Stimulated activated CD8-positive, alpha-beta memory T cell treated with anti-CD3 and anti-CD28 coated beads, Interleukin-7, amount 100 ng/mL, for 48 hours (primary cell): Measurements from ENCODE around the gene PPL.
"Not testable (repeated sequence)": the region's sequence is repeated elsewhere in the genome, so short reads cannot be mapped to it uniquely, and the experiment has no call there.

ENCODE experiments used
- DNase-seq, 2 donors: peaks; one replicate each; pipeline ENCODE4 v3.0.0-alpha.2; 2020; ENCODE audit warnings: low read depth in 1 of 2; ENCODE audit errors: extremely low read depth in 1 of 2

Gene PPL

DNA sequence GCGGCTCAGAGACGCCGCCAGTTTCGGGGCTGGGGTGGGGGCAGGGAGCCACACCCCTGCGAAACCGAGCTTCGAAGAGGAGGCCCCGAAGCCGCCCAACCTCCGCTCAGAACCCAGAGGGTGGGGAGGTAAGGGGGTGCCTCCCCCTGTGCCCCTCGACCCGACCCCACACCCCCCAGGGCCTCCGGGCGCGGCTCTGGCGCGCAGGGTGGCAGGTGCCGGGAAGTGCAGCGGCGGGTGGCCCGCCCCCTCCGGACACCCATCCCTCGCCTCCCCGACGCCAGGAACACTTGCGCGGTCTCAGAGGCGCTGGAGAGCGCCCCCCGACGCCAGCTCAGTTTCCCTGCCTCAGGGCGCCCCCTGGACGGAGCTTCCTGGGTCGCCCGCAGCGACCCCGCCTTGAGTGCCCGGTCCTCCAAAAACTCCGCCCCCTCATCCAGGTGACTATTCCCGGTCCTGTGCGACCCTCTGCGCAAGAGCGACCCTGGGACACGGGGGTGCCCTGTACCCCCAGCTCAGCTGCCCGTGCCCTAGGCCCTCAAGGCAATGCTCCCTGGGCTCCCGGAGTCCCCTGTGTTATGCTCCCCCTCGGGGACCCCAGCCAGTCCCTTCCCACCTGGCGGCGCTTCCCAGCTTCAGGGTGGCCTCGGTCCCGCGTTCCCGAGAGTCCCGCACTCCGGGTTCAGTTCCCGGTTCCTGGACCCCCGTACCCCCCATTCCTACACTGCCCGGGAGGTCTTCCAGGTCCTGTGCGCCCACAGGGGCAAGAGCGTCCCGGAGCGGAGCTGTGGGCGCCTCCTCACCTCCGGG, 562 bp downstream of the PPL start:
- DNase-seq: no peak

DNA sequence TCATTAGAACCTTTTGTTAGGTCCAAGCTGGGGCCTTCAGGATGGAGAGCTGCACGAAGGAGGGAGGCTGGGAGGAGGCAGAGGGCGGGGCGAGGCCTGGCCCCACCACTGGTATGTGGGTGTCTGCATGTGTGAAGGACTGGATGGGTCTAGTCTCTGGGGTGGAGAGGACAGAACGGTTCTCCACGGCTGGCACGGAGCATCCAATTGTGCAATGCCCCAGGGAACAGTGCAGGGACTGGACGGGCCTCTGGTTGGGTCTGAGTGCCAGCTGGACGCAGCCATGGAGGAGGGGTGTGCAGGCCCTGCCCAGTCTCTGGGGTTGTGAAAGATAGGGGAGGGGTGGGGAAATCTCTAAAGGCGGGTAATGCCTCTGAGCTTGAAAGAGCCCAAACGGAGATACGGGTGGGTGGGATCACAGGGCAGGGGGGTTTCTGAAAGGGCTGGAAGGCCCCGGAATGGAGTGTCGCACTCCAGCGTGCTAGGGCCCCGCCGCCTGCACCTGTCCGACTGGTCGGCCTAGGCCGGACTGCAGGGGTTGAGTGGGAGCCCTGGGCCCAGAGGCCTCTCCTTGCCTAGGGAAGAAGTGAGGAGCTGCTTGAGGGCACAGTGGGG, 1.6 kb downstream of the PPL start:
- no peak for DNase-seq

GRCh38 chr16:4934591-4934990, 2.4 kb downstream of the PPL start:
- no peak for DNase-seq

DNA sequence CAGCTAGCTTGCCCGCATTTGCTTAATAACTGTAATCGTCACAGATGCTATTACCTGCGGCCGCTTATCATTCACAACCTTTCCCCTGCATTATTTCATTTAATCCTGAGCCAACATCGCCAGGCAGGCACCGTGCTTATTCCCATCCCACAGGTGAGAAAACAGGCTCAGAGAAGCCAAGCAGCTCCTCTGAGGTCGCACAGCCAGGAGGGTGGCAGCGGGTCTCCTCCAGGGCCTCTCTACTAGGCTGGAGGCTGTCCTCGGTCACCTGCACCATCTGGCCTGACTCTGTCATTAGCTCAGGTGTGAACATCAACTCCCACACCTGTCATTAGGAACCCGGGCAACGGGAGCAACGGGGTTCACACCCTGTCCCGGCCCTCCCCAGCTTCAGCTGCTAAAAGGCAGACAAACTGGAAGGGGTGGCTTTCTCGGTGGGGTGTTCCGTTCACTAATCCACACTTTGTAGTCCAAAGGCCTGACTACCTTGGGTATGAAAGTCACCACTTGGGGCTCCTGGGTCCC, 3.0 kb downstream of the PPL start:
- no peak for DNase-seq

DNA sequence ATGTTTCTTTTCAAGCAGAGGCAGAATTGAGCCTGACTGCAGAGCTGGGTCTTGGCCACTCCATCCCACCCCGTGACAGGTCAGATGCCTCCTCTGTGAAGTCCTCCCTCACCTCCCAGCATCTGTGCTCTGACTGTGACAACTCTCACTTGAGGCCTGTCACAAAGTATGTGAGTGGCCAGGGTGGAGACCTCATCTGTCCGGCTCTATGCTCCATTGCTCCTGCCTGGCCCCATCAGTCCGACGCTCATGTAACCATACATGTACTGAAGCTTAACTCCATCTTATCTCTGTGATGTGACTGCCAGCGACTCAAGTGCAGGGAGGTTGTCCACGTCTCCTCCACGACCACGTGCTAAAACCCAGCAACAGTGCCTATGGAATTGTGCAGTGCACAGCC, 3.5 kb downstream of the PPL start:
- no peak for DNase-seq

GRCh38 chr16:4931381-4931780, 5.6 kb downstream of the PPL start:
- no peak for DNase-seq

DNA sequence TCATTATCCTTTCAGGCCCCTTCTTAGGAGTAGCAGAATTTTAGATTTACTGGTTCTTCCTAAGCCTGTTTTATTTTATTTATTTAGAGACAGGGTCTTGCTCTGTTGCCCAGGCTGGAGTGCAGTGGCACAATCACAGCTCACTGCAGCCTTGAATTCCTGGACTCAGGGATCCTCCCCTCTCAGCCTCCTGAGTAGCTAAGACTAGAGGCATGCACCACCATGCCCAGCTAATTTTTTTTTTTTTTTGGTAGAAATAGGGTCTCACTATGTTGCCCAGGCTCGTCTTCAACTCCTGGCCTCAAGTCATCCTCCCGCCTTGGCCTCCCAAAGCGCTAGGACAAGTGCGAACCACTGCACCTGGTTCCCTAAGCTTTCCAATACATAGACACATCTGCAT, 7.3 kb downstream of the PPL start:
- DNase-seq: not testable (repeated sequence)

DNA sequence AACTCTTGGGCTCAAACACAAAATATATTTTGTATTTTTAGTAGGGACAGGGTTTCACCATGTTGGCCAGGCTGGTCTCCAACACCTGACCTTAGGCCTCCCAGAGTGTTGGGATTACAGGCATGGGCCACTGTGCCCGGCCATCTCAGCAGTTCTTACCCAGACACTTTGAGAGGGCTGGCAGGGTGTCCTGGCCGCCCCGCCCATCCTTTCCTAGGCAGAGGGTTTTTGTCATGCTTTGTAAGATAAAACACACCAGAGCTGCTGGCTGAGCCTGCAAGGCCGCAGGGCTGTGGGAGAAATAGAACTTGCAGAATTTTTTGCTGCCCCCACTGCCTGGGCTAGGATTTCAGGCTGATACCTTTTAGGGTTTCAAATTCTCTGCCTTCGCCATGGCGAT, 8.7 kb downstream of the PPL start:
- DNase-seq: no peak

- no peak for DNase-seq
Observed at GRCh38 chr16:4927661-4928060, 9.3 kb downstream of the PPL start.

DNA sequence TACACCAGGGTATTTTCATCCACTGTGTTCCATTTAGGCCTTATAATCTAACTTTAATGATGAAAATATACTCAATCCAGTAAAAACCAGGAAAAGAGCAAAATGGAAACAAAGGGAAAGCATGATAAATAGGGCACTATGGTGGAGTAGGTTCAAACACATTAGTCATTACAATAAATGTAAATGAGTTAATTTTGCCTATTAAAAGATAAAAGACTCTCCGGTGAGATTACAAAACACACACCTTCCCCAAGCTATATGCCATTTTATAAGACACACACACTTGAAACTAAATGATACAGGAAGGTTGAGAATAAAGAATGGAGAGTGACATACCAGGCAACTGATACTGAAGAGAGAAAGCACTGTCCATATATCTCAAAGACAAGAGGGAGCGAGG, 10.0 kb downstream of the PPL start:
- DNase-seq: no peak

DNA sequence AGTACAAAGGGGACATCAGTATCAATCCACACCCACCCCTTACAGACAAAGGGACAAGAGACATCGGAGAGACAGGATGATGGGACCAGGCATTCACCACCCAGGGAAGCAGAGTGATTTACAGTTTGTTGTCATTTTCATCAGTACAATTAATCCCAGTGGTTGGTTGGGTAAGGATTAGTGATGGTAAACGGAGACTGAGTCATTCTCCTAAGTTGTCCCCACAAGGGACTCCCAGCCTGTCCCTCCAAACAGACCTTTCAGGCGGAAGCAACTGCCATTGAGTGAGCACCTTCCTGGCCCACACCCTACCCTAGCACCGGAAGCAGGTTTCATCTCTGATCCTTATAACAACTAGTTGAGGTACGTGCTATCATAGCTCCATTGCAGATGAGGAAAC, 11.2 kb downstream of the PPL start:
- no peak for DNase-seq

- DNase-seq: no peak
Observed at GRCh38 chr16:4925293-4925607, 11.7 kb downstream of the PPL start.

DNA sequence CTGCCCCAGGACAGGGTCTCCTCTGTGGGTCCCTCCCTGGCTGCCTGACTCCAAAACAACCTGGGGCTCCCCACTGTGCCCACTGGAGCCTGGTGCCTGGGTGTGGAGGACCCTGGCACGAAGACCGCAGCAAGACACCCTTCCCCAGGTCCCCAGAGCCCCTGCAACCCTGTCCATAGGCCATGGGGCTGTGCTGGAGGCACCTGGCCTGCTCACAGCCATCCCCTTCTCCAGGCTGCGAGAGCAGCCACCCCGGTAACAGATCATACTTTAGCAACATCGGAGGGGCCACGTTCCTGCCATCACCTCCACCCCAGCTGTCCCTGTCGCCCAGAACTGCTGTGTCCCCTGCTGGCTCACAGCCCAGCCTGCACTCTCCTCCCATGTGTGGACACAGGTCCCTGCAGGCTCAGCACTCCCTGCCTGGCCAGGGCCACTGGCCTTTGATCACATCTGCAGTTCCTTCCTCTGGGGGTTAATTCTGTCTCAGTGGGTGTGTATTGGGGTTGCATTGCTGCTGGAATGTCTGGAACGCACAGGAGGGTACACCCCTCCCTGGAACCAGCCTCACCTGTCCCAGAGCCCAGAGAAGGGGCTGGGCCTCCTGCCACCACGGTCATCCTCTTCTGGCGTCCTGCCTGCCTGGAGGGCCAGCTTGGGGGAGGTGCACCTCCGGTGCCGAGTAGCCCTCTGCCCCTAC, 12.2 kb downstream of the PPL start:
- DNase-seq: no peak

DNA sequence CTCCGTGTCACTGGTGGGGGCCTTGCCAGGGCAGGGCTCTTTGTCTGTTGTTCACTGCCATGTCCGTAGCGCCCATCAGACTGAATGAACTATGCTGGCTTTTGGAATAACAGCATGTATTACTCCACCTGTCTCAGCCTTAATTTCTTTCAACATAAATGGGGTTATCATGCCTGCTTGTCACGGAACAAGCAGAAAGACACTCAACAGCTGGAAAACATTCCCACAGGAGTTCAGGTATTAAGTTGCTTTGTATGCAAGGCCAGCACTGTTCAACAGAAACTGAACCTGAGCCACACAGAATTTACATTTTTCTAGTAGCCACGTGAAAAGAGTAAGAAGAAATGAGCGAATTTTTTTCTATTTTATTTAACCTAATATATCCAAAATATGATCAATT, 13.1 kb downstream of the PPL start:
- no peak for DNase-seq

DNA sequence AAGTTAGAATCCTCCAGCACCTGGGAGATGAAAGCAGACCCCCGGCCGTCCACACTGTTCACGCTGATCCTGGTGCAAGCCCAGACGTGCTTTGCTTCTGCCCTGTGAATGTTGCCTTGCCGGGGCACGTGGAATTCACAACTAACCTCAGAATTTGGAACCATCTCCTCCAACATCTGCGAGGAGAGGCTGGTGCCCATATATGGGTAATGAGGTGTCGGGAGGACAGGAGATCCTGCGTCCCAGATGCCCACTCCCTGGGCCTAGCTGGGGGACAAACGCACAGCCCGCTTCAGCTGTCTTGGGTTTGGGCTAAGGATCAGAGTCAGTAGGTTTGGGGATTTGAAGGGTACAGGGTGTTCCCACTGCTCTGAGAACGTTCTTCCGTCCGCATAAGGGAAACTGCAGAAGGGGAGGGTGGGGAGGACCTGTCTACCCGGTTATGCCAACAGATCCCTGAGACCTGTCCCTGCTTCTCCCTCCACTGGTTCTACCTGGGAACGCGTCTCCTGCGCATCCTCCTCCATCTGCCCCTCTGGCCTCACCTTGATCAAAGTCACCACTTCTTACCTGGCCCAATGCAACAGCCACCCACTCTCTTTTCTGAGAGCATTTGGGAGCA, 14.1 kb downstream of the PPL start:
- DNase-seq: no peak

- no peak for DNase-seq
Observed at GRCh38 chr16:4920826-4921225, 16.1 kb downstream of the PPL start.

DNA sequence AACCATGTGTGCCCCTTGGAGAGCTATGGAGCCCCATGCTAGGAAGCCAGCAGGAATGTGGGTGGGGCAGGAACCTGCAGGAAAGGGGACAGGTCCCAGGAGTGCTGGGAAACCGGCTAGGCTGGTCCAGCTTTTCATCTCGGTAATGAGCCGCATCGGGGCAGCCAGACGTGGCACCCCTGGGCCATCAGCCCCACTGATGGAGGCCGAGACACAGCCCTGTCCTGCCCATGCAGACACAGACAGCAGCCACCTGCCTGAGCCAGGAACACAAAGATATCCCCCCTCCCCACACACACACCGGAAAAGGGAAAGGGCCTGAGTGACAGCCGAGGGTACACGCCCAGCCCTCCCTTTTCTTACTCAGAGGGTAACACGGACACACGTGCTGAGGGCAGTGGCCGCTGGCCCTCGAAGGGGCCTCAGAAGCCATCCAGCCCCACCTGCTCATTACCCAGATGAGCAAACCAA, 18.1 kb downstream of the PPL start:
- no peak for DNase-seq

DNA sequence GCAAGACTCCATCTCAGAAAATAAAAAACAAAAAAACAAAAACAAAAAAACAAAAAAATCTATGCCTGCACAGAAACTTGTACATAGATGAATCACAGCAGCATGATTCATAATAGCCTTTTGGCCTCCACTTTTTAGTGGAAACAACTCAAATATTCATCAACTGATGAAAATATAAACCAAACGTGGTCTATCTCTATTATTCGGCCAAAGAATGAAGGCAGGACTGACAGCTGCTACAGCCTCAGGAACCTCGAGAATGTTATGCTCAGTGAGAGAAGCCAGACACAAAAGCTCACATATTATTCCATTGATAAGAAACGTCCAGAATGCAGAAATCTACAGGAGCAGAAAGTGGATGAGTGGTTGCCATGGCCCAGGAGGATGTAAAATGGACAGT, 19.8 kb downstream of the PPL start:
- DNase-seq: no peak

GRCh38 chr16:4915226-4915761, 21.7 kb downstream of the PPL start:
- DNase-seq: no peak

DNA sequence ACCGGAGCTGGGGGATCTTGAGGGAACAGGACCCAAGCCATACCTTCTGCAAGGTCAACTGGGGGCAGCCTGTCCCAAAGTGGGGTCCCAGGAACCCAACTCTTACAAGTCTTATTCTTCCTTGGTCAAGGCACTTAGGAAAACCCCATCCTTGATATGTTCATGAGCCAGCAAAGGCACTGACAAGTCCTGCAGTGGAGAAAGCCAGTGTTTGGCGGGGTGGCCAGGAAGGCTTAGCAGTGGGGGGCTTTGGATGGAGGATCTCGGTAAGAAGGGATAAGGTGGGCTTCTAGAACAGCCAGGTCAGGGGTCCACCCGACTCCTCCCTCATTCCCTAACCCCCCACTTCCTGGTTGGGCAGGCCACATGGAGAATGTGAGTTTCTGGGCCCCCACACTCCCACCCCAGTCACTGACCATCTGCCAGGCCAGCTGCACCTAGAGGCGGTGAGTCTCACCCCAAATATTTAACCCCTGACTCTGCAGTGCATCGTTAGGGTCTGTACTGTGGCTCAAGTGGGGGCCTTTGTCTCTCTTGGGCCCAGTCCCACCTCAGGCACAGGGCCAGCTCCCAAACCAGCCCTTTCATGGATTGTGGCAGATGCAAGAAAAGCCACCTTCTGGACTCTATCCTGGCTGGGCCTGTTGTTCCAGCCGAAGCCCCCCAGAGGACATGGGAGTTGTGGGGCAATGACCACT, 22.3 kb downstream of the PPL start:
- DNase-seq: no peak
